ENCODE results near the gene DTWD2. TPM values are rescaled to one million over a fixed set of nuclear protein-coding genes. Genes with fewer than 3 reads are reported as not detected.

Gene DTWD2
- polyA plus RNA-seq, 1 of the 3 experiments (the other 2 are of a cell fraction) = 2.5 TPM

DNA sequence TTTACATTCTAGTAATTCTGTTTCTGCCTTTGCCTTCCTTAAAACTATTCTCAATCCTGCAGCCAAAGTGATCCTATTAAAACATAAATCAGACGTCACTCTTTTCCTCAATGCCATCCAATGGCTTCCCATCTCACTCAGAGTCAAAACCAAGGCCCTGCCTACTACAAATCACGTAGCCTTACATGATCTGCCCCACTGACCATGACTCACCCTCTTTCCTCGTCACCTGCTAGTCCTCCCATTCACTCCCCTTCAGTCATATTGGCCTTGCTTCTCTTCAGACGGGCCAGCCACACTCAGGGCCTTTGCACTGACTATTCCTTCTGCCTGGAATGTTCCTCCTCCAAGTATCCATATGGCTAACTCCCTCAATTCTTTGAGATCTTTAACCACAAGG, 43.6 kb upstream of the DTWD2 start:
- POLR2A ChIA-PET = no interaction called here
- no peaks in the 10 kb centered on the region for H3K79me2 ChIP-seq (ENCODE audit: insufficient read depth)
- H3K4me1 ChIP-seq (ENCODE audit: control insufficient read depth in 1 of 2, insufficient read depth in 2 of 2, low read depth in 1 of 2, low read length in 1 of 2) = peaks cover 0 to 8% of the 10 kb centered on the region in 2 experiments; a peak in 1 of 4 replicates
- H3K27ac ChIP-seq (ENCODE audit: low read depth in 2 of 2, low read length in 1 of 2) = no peak overlapping the region
- 0 out of 2 replicates have a peak overlapping the region, but pooled peaks have one; percentile 1 for H2AFZ ChIP-seq (ENCODE audit: low read depth)
- H3F3A ChIP-seq (replicated peaks; ENCODE audit: insufficient read depth) = peaks cover 10% of the 10 kb centered on the region
- H3K9ac ChIP-seq = no peak overlapping the region
- H3K27me3 ChIP-seq (ENCODE audit: insufficient read depth) = no peaks in the 10 kb centered on the region
- H3K4me3 ChIP-seq (ENCODE audit: low read depth in 2 of 2, low read length in 1 of 2) = no peak overlapping the region
- H3K9me3 ChIP-seq = no peaks in the 10 kb centered on the region
- H3K9me2 ChIP-seq = no peaks in the 10 kb centered on the region
- no peak for DNase-seq
- no peaks in the 10 kb centered on the region for H3K36me3 ChIP-seq (replicated peaks in 1 of 2; ENCODE audit: control insufficient read depth in 1 of 2, insufficient read depth in 2 of 2, low read length in 1 of 2)
- H3K4me2 ChIP-seq = no peak overlapping the region
- CTCF ChIA-PET = no interaction called here
- TF ChIP-seq FOXM1 (IDR thresholded peaks at IDR 0.05; ENCODE audit: low read depth) (no peak), FOXJ3 (CRISPR knock-in tag; IDR thresholded peaks at IDR 0.05) (no peak), JUND (IDR thresholded peaks at IDR 0.05) (no peak), RFX5 (IDR thresholded peaks at IDR 0.05; ENCODE audit: low read length) (no peak), TEAD4 (IDR thresholded peaks at IDR 0.05; ENCODE audit: borderline replicate concordance, insufficient read depth) (no peak)
- 63% methylated on average over 4 of the region's 4 CpGs for WGBS (ENCODE audit: low lambda C conversion rate)
- H4K20me1 ChIP-seq (ENCODE audit: insufficient read depth) = no peaks in the 10 kb centered on the region

DNA sequence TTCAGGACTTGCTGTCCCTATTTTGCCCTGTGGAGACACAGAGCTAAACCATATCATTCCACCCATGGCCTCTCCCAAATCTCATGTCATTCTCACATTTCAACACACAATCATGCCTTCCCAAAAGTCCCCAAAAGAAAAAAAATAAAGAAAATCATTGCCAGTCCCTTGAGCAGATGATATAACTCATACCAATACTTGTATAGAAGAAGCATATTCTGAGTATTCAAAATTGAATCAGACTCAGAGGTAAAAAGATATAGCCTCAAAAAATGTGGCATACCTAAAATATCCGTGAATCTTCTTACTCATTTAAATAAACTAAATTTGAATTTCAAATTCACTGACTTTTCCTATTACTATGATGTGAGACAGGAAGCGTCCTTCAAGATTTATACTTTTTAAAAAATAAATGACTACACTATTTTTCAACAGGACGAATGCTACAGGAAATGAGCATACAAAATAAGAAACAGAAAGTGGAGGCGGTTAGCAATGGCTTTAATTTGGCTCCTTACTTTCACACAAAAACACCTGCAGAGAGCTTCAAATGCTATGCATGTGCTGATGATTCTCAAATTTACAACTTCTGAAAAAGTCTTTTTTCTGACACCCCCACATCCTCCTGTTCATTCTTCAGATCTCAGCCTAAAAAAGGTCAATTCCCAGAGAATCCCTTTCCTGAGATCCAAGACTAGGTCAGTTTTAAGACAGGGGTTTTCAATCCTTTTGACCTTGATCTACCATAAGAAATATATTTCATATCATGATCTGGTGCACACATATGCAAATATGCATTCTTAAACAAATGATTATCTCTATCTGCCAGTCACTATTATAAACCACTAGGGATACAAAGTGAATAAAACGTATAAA, 42.9 kb upstream of the DTWD2 start:
- Histone ChIP-seq H3K4me1 (ENCODE audit: control insufficient read depth in 1 of 2, insufficient read depth in 2 of 2, low read depth in 1 of 2, low read length in 1 of 2) (peaks cover 0 to 4% of the 10 kb centered on the region in 2 experiments; a peak in 1 of 4 replicates), H3F3A (replicated peaks; ENCODE audit: insufficient read depth) (peaks cover 7% of the 10 kb centered on the region), H3K27me3 (ENCODE audit: insufficient read depth) (no peaks in the 10 kb centered on the region), H3K9ac (no peak overlapping the region), H3K4me3 (ENCODE audit: low read depth in 2 of 2, low read length in 1 of 2) (no peak overlapping the region), H3K9me2 (no peaks in the 10 kb centered on the region), H3K9me3 (no peaks in the 10 kb centered on the region), H3K27ac (ENCODE audit: low read depth in 2 of 2, low read length in 1 of 2) (no peak overlapping the region), H3K79me2 (ENCODE audit: insufficient read depth) (no peaks in the 10 kb centered on the region), H3K36me3 (replicated peaks in 1 of 2; ENCODE audit: control insufficient read depth in 1 of 2, insufficient read depth in 2 of 2, low read length in 1 of 2) (no peaks in the 10 kb centered on the region), H4K20me1 (ENCODE audit: insufficient read depth) (no peaks in the 10 kb centered on the region), H3K4me2 (no peak overlapping the region), H2AFZ (ENCODE audit: low read depth) (peak overlapping the region; percentile 46; the same call in 1 of the 2 replicates)
- WGBS (ENCODE audit: low lambda C conversion rate) = 87% methylated on average over 5 of the region's 5 CpGs
- no peak for DNase-seq
- TF ChIP-seq FOXJ3 (CRISPR knock-in tag; IDR thresholded peaks at IDR 0.05) (no peak), USF2 (IDR thresholded peaks at IDR 0.05; ENCODE audit: borderline replicate concordance, low read depth, low read length) (no peak), EP300 (IDR thresholded peaks at IDR 0.05; ENCODE audit: borderline replicate concordance in 1 of 2, low read depth in 1 of 2, low read length in 1 of 2) (no peak), MEF2A (IDR thresholded peaks at IDR 0.05; ENCODE audit: borderline replicate concordance, low read depth) (no peak), MAX (IDR thresholded peaks at IDR 0.05; ENCODE audit: low read depth) (no peak), CHD2 (IDR thresholded peaks at IDR 0.05; ENCODE audit: low read length, partially characterized antibody) (no peak), SIN3A (IDR thresholded peaks at IDR 0.05; ENCODE audit: borderline replicate concordance, low read depth, low read length) (no peak), RXRA (IDR thresholded peaks at IDR 0.05; ENCODE audit: borderline replicate concordance, low read depth) (no peak), MXI1 (IDR thresholded peaks at IDR 0.05; ENCODE audit: low read depth, low read length) (no peak), ELF1 (IDR thresholded peaks at IDR 0.05) (no peak), SMC3 (IDR thresholded peaks at IDR 0.05; ENCODE audit: low read depth, low read length) (no peak), GABPA (IDR thresholded peaks at IDR 0.05; ENCODE audit: low read depth) (no peak), TCF12 (IDR thresholded peaks at IDR 0.05) (no peak), YY1 (IDR thresholded peaks at IDR 0.05; ENCODE audit: low read depth) (no peak), EZH2phosphoT487 (IDR thresholded peaks at IDR 0.05; ENCODE audit: borderline replicate concordance, low read depth) (no peak)
- TF ChIP-seq, protein P1, sequence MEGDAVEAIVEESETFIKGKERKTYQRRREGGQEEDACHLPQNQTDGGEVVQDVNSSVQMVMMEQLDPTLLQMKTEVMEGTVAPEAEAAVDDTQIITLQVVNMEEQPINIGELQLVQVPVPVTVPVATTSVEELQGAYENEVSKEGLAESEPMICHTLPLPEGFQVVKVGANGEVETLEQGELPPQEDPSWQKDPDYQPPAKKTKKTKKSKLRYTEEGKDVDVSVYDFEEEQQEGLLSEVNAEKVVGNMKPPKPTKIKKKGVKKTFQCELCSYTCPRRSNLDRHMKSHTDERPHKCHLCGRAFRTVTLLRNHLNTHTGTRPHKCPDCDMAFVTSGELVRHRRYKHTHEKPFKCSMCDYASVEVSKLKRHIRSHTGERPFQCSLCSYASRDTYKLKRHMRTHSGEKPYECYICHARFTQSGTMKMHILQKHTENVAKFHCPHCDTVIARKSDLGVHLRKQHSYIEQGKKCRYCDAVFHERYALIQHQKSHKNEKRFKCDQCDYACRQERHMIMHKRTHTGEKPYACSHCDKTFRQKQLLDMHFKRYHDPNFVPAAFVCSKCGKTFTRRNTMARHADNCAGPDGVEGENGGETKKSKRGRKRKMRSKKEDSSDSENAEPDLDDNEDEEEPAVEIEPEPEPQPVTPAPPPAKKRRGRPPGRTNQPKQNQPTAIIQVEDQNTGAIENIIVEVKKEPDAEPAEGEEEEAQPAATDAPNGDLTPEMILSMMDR (IDR thresholded peaks at IDR 0.05) = no peak
- TF ChIP-seq, protein P2, sequence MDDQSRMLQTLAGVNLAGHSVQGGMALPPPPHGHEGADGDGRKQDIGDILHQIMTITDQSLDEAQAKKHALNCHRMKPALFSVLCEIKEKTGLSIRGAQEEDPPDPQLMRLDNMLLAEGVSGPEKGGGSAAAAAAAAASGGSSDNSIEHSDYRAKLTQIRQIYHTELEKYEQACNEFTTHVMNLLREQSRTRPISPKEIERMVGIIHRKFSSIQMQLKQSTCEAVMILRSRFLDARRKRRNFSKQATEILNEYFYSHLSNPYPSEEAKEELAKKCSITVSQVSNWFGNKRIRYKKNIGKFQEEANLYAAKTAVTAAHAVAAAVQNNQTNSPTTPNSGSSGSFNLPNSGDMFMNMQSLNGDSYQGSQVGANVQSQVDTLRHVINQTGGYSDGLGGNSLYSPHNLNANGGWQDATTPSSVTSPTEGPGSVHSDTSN (IDR thresholded peaks at IDR 0.05) = no peak
- TF ChIP-seq, protein P3, sequence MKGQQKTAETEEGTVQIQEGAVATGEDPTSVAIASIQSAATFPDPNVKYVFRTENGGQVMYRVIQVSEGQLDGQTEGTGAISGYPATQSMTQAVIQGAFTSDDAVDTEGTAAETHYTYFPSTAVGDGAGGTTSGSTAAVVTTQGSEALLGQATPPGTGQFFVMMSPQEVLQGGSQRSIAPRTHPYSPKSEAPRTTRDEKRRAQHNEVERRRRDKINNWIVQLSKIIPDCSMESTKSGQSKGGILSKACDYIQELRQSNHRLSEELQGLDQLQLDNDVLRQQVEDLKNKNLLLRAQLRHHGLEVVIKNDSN (IDR thresholded peaks at IDR 0.05; ENCODE audit: borderline replicate concordance, low read depth) = no peak
- ChIA-PET CTCF (no interaction called here), POLR2A (no interaction called here)

Data from SK-N-SH (cell line).